ENCODE data around the gene FAM20A.

DNA sequence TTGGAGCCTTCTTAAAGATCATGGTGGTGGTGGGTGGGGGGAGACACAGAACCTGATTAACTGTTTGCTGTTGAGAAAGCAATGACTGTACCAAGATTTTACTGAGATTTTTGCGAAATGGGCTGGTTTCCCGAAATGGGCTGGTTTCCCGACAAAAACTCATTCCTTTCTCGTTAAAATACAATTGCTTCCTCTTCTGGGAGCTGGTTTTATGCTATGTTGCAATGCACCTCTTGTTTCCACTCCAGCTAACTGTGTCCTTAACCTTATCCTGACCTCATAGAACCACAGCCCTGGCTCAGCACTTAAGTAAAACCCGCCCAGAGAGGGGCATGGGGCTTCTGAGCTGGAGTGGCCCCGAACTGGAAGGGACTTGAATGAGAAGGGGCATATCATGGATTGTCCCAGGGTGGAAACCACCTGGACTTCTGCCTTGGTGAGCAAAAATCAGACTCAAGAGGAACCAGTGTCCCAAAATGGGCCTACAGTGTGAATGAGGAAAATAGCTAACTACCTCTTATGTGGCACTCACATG, 20.9 kb downstream of the FAM20A start:
- TF ChIP-seq POLR2A (IDR thresholded peaks at IDR 0.05; ENCODE audit: control extremely low read depth in 1 of 2, low read depth in 2 of 2, low read length in 2 of 2) (no peak), RAD21 (IDR thresholded peaks at IDR 0.05 in 1 of 2, conservative IDR thresholded peaks at IDR 0.05 in 1 of 2; ENCODE audit: low read depth in 2 of 2, low read length in 2 of 2) (no peak), POLR2AphosphoS5 (IDR thresholded peaks at IDR 0.05; ENCODE audit: low read depth, low read length) (no peak), BRCA1 (IDR thresholded peaks at IDR 0.05; ENCODE audit: low read depth, low read length) (no peak), TEAD4 (IDR thresholded peaks at IDR 0.05; ENCODE audit: low read depth, low read length) (no peak), SIN3A (conservative IDR thresholded peaks at IDR 0.05 in 1 of 2, IDR thresholded peaks at IDR 0.05 in 1 of 2; ENCODE audit: low read depth in 1 of 2, low read length in 2 of 2) (no peak), SRF (IDR thresholded peaks at IDR 0.05; ENCODE audit: low read depth, low read length) (no peak), EZH2 (IDR thresholded peaks at IDR 0.05; ENCODE audit: low read depth, low read length, severe bottlenecking) (no peak), ZNF274 (IDR thresholded peaks at IDR 0.05; ENCODE audit: borderline replicate concordance, extremely low read depth, low read length) (no peak), SIX5 (IDR thresholded peaks at IDR 0.05; ENCODE audit: low read depth, low read length) (no peak), JUND (IDR thresholded peaks at IDR 0.05; ENCODE audit: low read length) (no peak), TAF1 (IDR thresholded peaks at IDR 0.05; ENCODE audit: low read depth, low read length) (no peak)
- TF ChIP-seq, protein P1, sequence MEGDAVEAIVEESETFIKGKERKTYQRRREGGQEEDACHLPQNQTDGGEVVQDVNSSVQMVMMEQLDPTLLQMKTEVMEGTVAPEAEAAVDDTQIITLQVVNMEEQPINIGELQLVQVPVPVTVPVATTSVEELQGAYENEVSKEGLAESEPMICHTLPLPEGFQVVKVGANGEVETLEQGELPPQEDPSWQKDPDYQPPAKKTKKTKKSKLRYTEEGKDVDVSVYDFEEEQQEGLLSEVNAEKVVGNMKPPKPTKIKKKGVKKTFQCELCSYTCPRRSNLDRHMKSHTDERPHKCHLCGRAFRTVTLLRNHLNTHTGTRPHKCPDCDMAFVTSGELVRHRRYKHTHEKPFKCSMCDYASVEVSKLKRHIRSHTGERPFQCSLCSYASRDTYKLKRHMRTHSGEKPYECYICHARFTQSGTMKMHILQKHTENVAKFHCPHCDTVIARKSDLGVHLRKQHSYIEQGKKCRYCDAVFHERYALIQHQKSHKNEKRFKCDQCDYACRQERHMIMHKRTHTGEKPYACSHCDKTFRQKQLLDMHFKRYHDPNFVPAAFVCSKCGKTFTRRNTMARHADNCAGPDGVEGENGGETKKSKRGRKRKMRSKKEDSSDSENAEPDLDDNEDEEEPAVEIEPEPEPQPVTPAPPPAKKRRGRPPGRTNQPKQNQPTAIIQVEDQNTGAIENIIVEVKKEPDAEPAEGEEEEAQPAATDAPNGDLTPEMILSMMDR (IDR thresholded peaks at IDR 0.05; ENCODE audit: control extremely low read depth in 1 of 3, insufficient read depth in 1 of 3, low read depth in 1 of 3, low read length in 3 of 3), result no peak
